Progenitor cell of endocrine pancreas (in vitro differentiated cells): ENCODE results near the gene TSR1. TPM values are rescaled to one million over a fixed set of nuclear protein-coding genes. Genes with fewer than 3 reads are reported as not detected.

Experiments used
- DNase-seq: peaks from one replicate; pipeline ENCODE4 v3.0.0; 2021; ENCODE audit warnings: low spot score; ENCODE audit not compliant: unreplicated experiment
- H3K27ac Mint-ChIP-seq: 2 replicates; pipeline ENCODE4 v1.8.0; 2021; ENCODE audit warnings: mild to moderate bottlenecking, moderate library complexity, mixed read lengths
- H3K27me3 Mint-ChIP-seq: 2 replicates; pipeline ENCODE4 v1.8.0; 2021; ENCODE audit warnings: mixed read lengths
- H3K36me3 Mint-ChIP-seq: 2 replicates; pipeline ENCODE4 v1.8.0; 2022; ENCODE audit warnings: mixed read lengths; ENCODE audit not compliant: insufficient read depth
- H3K4me1 Mint-ChIP-seq: 2 replicates; pipeline ENCODE4 v1.8.0; 2021; ENCODE audit warnings: low read depth, mixed read lengths
- H3K4me3 Mint-ChIP-seq: 2 replicates; pipeline ENCODE4 v1.8.0; 2021; ENCODE audit warnings: low read depth, mild to moderate bottlenecking, moderate library complexity, mixed read lengths
- H3K9me3 Mint-ChIP-seq: 2 replicates; pipeline ENCODE4 v1.8.0; 2021; ENCODE audit warnings: low read depth, mixed read lengths
- total RNA-seq: library from RNA; stranded (reverse); gene quantifications from 2 replicates; pipeline ENCODE4 v1.2.1, GENCODE V29; 2021
- TF ChIP-seq, protein P1 (sequence below): fragments of 200-600 bp; sonication (generic); IDR thresholded peaks from one replicate; pipeline ENCODE4 v1.5.0; 2021; ENCODE audit warnings: antibody characterized with exemption, mild to moderate bottlenecking; ENCODE audit not compliant: unreplicated experiment

Gene TSR1
- total RNA-seq, 1 donor from 2014 or later, result 33.5 TPM

DNA sequence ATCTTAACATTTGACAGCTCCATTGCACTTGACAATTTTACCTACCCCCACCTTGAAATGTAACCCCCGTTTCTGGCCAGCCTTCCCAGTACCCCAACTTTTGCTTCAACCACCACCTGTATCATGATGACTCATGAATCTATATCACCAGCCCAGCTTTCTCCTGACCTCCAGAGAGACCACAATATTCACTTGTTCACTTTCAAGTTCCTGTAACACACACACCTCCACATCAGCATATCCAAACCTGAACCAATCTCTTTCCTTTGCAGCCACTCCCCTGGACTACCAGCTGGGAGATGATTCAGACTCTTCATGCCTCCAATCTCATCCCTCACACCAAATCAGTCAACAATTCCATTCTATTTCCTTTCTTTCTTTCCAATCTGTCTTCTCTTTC lies 40.7 kb downstream of the TSR1 start:
- DNase-seq, result no peak
- Mint-ChIP-seq H3K27ac (peak overlapping the region; percentile 38), H3K4me1 (peaks cover 9% of the 10 kb centered on the region), H3K9me3 (no peaks in the 10 kb centered on the region), H3K36me3 (peaks cover 47% of the 10 kb centered on the region), H3K4me3 (no peak overlapping the region), H3K27me3 (no peaks in the 10 kb centered on the region)
- TF ChIP-seq, protein P1, sequence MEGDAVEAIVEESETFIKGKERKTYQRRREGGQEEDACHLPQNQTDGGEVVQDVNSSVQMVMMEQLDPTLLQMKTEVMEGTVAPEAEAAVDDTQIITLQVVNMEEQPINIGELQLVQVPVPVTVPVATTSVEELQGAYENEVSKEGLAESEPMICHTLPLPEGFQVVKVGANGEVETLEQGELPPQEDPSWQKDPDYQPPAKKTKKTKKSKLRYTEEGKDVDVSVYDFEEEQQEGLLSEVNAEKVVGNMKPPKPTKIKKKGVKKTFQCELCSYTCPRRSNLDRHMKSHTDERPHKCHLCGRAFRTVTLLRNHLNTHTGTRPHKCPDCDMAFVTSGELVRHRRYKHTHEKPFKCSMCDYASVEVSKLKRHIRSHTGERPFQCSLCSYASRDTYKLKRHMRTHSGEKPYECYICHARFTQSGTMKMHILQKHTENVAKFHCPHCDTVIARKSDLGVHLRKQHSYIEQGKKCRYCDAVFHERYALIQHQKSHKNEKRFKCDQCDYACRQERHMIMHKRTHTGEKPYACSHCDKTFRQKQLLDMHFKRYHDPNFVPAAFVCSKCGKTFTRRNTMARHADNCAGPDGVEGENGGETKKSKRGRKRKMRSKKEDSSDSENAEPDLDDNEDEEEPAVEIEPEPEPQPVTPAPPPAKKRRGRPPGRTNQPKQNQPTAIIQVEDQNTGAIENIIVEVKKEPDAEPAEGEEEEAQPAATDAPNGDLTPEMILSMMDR, result no peak

DNA sequence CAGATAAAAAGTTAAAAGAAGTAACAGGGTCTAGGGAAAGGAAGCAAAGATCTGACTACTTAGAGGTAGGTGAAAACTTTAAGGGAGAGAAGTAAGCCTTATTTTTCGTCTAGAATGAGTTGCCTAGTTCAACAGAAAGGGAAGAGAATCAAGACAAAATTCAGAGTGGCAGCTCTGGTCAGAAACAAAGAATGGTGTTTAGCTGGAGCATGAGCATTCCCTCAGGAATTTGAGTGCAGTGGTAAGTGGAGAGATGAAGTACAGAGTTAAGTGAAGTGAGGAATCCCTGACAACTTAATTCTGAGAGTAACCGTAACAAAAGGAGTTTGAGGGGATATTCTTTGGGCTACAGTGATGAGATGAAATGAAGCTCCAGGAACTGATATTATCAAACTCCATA lies 44.2 kb downstream of the TSR1 start:
- peaks cover 42% of the 10 kb centered on the region for H3K36me3 Mint-ChIP-seq
- H3K4me3 Mint-ChIP-seq, result no peak overlapping the region
- TF ChIP-seq, protein P1, result no peak
- no peaks in the 10 kb centered on the region for H3K9me3 Mint-ChIP-seq
- H3K27me3 Mint-ChIP-seq, result no peaks in the 10 kb centered on the region
- no peak overlapping the region for H3K27ac Mint-ChIP-seq
- H3K4me1 Mint-ChIP-seq, result peaks cover 9% of the 10 kb centered on the region
- DNase-seq, result no peak

DNA sequence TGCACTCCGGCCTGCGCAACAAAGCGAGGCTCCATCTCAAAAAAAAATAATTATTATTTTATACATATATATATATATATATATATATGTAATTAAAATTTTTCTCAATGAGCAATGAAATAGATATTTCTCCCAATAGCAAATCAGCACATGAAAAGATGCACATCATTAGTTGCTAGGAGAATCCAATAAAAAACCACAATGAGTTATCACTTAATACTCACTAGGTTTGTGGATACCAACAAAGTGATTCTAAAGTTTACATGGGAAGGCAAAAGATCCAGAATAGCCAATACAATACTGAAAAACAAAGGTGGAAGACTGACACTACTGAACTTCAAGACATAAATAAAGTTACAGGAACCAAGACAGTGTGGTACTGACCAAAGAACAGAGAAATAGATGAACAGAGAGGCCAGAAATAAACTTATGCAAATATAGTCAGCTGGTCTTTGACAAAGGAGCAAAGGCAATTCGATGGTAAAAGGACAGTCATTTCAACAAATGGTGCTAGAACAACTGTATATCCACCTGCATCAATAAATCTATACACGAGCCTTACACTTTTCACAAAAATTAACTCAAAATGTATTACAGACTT lies 46.3 kb downstream of the TSR1 start:
- no peak for DNase-seq
- H3K27me3 Mint-ChIP-seq, result no peaks in the 10 kb centered on the region
- H3K36me3 Mint-ChIP-seq, result peaks cover 35% of the 10 kb centered on the region
- no peaks in the 10 kb centered on the region for H3K4me1 Mint-ChIP-seq
- H3K27ac Mint-ChIP-seq, result no peak overlapping the region
- H3K4me3 Mint-ChIP-seq, result no peak overlapping the region
- H3K9me3 Mint-ChIP-seq, result no peaks in the 10 kb centered on the region
- TF ChIP-seq, protein P1, result no peak

DNA sequence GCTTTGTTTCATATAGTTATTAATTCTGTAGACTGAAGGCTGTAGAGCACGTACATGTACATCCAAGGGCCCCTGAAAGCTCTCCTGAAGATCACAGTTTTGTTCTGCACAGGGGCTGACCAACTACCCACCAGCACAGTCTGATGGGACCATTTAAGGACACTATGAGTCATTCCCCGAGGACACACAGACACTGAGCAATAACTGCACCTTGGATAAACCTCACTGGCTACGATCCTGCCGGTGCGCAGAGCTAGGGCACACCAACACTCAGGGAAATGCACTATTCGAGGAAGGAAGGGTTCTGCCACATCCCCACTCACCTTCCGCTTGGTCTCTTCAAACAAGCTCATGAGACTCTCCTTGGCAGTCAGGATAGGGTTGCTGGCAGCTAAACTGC lies 53.0 kb downstream of the TSR1 start:
- no peaks in the 10 kb centered on the region for H3K9me3 Mint-ChIP-seq
- no peaks in the 10 kb centered on the region for H3K27me3 Mint-ChIP-seq
- TF ChIP-seq, protein P1, result no peak
- H3K36me3 Mint-ChIP-seq, result peaks cover 27% of the 10 kb centered on the region
- H3K27ac Mint-ChIP-seq, result no peak overlapping the region
- no peak overlapping the region for H3K4me3 Mint-ChIP-seq
- H3K4me1 Mint-ChIP-seq, result no peaks in the 10 kb centered on the region
- DNase-seq, result no peak

DNA sequence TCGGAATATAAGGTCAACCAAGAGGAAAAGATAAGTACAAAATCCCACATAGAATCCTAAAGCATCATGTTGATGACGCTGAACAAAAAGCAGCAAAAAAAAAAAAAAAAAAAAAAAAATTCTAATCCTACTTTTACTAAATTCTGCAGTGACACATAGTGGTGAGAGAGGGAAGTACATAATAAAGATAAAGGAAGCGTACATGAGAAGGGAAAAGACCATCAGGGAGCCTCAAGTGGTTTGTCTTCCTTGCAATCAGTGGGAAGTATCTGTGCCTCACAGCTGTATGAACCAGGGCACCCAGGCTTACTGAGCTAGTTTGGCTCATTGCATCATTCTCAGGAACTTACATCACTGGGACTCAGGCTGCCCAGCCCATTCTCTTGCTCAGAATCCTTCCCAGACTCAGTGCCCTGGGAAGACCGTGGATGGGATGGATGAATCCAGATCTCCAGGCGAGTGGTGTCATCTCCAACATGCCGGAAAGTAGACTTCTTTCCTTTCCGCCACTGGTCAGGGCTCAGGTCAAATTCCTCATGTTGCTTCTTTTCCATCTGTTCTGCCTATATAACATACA lies 53.9 kb downstream of the TSR1 start:
- Mint-ChIP-seq H3K4me1 (no peaks in the 10 kb centered on the region), H3K27ac (no peak overlapping the region), H3K27me3 (no peaks in the 10 kb centered on the region), H3K4me3 (no peak overlapping the region), H3K36me3 (peaks cover 25% of the 10 kb centered on the region), H3K9me3 (no peaks in the 10 kb centered on the region)
- DNase-seq, result no peak
- TF ChIP-seq, protein P1, result peak; percentile 64
